Bone marrow (tissue), 2 donors: Measurements from ENCODE around the gene CDKL1.
"Not testable (repeated sequence)": the region's sequence is repeated elsewhere in the genome, so short reads cannot be mapped to it uniquely, and the experiment has no call there.

Experiments
- DNase-seq, 2 donors: peaks; one replicate each; lab custom pipeline; 2025; lab: John Stamatoyannopoulos, UW

CDKL1 gene

GRCh38 chr14:50333014-50333509 lies 63.6 kb downstream of the CDKL1 start:
- DNase-seq: no peak

DNA sequence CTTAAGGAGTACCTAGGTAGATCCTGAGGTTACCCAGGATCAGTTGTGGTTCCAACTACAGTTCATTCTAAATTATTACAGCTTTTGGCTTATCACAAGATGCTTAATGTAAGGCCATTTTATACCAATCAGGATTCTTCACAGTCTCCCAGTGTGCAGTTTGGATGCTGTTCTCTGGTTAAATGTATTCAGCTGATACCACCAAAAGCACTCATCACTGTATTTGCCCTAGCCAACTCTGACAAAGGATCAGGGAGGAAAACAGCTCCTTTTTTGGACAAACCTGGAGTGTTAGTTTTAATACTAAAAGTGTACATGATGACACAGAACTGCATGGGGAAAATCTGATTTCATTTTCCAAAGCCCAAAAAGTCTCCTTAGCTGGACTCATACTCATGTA lies 65.1 kb downstream of the CDKL1 start:
- DNase-seq: no peak

GRCh38 chr14:50321009-50321660 lies 75.5 kb downstream of the CDKL1 start:
- peak in 1 of 2 donors; percentile 99 for DNase-seq

DNA sequence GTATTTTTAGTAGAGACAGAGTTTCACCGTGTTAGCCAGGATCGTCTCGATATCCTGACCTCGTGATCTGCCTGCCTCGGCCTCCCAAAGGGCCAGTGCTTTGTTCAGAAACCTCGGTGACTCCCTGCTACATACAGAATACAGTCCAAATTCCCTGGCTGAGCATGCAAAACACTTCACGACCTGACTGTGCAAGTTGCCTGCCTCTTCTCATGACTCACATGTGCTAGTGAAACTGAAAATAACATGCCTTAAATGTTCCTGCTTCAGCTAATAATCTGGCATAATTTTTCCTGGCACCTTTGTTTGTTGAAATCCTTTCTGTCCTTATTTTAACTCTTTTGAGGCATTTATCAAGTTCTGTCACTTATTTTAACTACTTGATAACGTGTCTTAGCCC lies 76.4 kb downstream of the CDKL1 start:
- DNase-seq: peak in 1 of 2 donors; percentile 67

DNA sequence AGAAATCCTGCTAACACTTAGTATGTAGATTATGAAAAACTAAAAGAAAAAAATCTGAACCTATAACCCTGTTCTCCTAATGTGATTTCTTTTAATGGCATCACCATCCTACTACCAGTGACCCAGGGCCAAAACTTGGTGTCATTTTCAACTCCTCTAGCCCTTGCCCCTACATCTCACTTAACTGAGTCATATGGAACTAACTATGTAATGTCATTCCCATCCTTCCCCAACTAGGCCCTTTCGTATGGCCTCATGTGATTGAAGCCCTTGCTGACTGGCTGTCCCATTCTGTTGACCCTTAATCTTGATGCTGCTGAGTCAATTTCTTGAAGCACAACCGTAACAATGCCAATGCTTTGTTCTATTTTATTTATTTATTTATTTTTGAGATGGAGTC lies 77.0 kb downstream of the CDKL1 start:
- no peak for DNase-seq

DNA sequence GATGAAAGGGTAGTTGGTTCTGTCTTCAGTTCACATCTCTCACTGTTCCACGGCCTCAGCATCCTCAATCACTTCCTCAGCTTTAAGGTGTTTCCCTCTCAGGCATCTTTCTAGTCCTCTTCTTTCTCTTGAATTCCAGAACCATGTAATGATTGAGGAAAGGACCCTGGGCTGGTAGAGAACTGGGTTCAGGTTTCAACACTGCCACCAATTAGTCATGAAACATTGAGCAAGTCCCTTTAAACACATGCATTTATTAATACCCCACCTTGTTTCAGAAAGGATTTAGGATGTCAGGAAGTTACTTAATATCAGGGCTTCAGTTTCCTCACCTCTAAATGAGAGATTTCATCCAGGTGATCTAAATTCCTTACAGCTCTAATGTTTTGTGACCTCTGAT lies 77.4 kb downstream of the CDKL1 start:
- no peak for DNase-seq

DNA sequence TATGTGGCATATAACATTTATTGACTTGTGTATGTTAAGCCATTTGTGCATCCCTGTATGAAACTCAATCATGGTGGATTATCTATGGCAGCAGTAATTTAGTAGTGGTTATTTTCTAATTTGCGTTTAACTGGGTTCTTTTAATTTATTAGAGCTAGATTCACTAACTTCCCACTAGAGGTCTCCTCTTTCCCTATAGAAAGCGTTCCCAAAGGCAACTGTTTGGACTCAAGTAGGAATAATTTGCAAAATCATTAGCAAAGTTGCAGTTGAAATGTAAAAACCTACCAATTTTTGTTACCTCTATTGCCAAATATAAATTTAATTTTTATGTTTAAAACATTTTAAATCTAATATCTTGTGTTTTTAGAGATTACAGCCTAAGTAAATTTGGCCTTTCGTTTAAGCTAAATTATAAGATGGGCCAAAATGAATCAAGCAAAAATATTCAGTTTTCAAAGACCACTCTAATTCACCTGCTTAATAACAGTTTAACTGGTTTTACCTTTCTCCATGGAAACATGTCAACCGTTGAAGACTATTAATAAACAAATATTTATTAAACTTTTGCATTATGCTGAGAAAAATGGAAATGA lies 78.6 kb downstream of the CDKL1 start:
- DNase-seq: no peak

- DNase-seq: not testable (repeated sequence)
These were observed 82.6 kb downstream of the CDKL1 start for GRCh38 chr14:50314098-50314497.

- peak in 1 of 2 donors; percentile 51 for DNase-seq
These were observed 84.0 kb downstream of the CDKL1 start for GRCh38 chr14:50312734-50313054.

- DNase-seq: peak; percentile 84 to 86
These were observed 84.5 kb downstream of the CDKL1 start, which contains the start of the genes DMAC2L and L2HGDH for GRCh38 chr14:50311972-50312733. Gene DMAC2L (plus strand): TSS chr14:50312324. CDS start chr14:50321488, 9,164 bp downstream. Gene L2HGDH (minus strand): TSS chr14:50312229. CDS start chr14:50312150, 79 bp downstream.

GRCh38 chr14:50311337-50311971 lies 85.2 kb downstream of the CDKL1 start:
- DNase-seq: no peak

- no peak for DNase-seq
These were observed 86.2 kb downstream of the CDKL1 start for GRCh38 chr14:50310445-50310844.

- DNase-seq: no peak
These were observed 88.2 kb downstream of the CDKL1 start for GRCh38 chr14:50308363-50308915.

GRCh38 chr14:50303744-50304471 lies 92.8 kb downstream of the CDKL1 start:
- DNase-seq: no peak

DNA sequence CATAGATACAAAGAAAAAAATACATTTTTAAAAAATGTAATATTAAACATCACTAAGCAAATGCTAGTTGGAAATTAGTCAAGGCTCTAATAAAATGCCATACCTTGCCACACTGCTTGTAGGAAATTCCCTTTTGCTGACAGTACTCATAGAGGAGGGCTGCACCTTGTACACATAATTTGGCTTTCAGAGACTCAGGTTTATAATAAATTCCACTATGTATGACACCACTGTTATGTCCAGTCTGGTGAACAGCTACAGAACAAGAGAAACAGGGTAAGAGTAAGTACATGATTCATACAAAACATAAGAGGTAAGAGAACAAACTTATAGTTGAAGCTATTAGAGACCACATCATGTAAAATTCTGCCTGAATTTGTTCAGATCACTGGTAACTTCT lies 94.8 kb downstream of the CDKL1 start:
- DNase-seq: no peak

GRCh38 chr14:50299585-50299984 lies 97.1 kb downstream of the CDKL1 start:
- no peak for DNase-seq

DNA sequence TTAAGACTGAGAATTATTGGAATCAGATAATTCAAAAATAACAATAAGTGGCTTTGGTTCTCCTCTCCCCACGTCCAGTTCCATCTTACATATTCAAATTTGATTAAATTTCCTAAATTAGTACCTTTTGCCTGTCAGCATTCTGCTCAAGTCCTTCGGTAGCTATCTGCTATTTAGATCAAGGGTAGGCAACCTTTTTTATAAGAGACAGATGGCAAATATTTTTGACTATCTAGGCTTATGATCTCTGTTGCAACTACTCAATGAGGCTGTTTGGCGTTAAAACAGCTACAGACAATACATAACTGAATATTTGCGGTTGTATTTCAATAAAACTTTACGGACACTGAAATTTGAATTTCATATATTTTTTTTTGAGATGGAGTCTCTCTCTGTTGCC lies 106.4 kb downstream of the CDKL1 start:
- DNase-seq: no peak

DNA sequence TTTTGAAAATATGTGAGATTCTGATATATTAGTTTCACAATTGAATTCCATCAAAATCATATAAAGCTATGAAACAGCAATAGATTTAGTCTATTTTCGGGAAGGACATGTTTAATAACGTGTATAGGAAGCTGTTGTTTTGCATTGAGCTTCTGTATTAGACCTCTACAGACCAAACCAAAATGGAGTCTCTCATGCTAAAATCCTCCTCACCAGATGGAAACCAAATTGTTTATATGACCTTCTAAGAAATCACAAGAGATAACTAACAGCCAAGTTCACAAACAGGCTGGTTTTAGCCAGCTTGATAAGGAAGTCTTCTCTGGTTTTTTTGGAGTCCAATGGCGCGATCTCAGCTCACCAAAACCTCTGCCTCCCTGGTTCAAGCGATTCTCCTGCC lies 108.5 kb downstream of the CDKL1 start:
- no peak for DNase-seq

DNA sequence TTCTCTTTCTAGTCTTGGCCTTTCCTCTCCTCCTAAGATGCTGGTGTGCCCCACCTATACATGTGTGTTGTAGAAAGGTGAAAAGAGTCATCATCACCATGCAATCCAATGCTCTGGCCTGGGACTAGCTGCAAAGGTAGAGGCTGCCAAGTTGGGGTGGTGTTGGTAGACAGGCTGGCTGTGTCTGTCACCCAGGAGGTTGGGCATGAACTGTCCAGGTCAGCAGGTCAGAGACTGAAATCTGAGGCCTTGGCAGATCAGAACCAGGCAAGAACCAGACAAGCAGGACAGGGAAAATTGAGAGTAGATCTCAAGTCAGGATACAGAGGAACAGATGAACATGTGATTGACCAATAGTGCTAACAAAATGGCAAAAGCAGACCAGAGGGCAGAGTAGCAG lies 110.8 kb downstream of the CDKL1 start:
- DNase-seq: no peak
